K562 (cell line): ENCODE measurements around the gene TTC5. TPM values are rescaled to one million over a fixed set of nuclear protein-coding genes. Genes with fewer than 3 reads are reported as not detected.

ENCODE experiments used
- ATAC-seq: fragments of 200-7000 bp; cut with Tn5 transposase; 3 replicates; pipeline ENCODE4 v1.9.1; 2020; ENCODE audit warnings: moderate library complexity
- BruUV-seq: library from RNA; stranded (reverse); fragments of 400-500 nt; replicated peaks from 2 replicates; lab custom pipeline; 2021; lab: Mats Ljungman, UMichigan
- CTCF ChIA-PET: fragments of 300-600 bp; formaldehyde crosslinking; extraction: SDS; loops from one replicate; lab custom pipeline; 2021; ENCODE audit warnings: low intra/inter-chr PET ratio; lab: Yijun Ruan, JAX
- POLR2A ChIA-PET: fragments of 300-600, 350-650 bp; sonication (Branson Sonifier 250); formaldehyde crosslinking; extraction: SDS; loops from one replicate; lab custom pipeline; 2021; ENCODE audit warnings: antibody characterized with exemption, inconsistent platforms; lab: Yijun Ruan, JAX
- DNase-seq, 4 experiments: peaks; one replicate each; pipeline versions ENCODE4 v3.0.0 to v3.0.0-alpha.2; 2011 to 2018; ENCODE audit warnings: low spot score in 3 of 4, mixed read lengths in 3 of 4; ENCODE audit errors: extremely low read depth in 1 of 4
- FAIRE-seq: peaks from 2 replicates; lab custom pipeline; 2011; peaks lifted over from hg19 to GRCh38; lab: Jason Lieb, UNC
- H2AFZ ChIP-seq: 2 replicates; pipeline ENCODE4 v1.6.0; 2011; ENCODE audit warnings: low read depth, low read length, control low read depth, inconsistent platforms
- H3K27ac ChIP-seq: fragments of 200-600 bp; 3 replicates; pipeline ENCODE4 v1.8.0; 2011; ENCODE audit warnings: low read depth, mild to moderate bottlenecking, control low read depth, inconsistent platforms, low read length, moderate library complexity, mixed read lengths; ENCODE audit errors: extremely low read depth
- H3K27me3 ChIP-seq, 2 experiments: fragments of 300-600 bp in 1 of 2; 2 replicates in 1 of 2; 3 replicates in 1 of 2; pipeline versions ENCODE4 v1.6.0 to v1.8.0; 2011; ENCODE audit warnings: inconsistent platforms in 2 of 2, low read length in 2 of 2, mild to moderate bottlenecking in 1 of 2, mixed read lengths in 1 of 2, moderate library complexity in 1 of 2; ENCODE audit not compliant: control insufficient read depth in 2 of 2, insufficient read depth in 2 of 2
- H3K36me3 ChIP-seq: fragments of 300-600 bp; 3 replicates; pipeline ENCODE4 v1.8.0; 2011; ENCODE audit warnings: mild to moderate bottlenecking, low read length, inconsistent platforms; ENCODE audit not compliant: control insufficient read depth, insufficient read depth
- H3K4me1 ChIP-seq, 2 experiments: fragments of 200-600 bp in 1 of 2; replicated peaks in 1 of 2; 2 replicates in 1 of 2; 3 replicates in 1 of 2; pipeline versions ENCODE4 v1.5.1 to v1.8.0; 2011; ENCODE audit warnings: inconsistent platforms in 2 of 2, low read length in 2 of 2, mild to moderate bottlenecking in 1 of 2, mixed read lengths in 1 of 2, moderate library complexity in 1 of 2; ENCODE audit not compliant: control insufficient read depth in 2 of 2, insufficient read depth in 2 of 2
- H3K4me2 ChIP-seq: 2 replicates; pipeline ENCODE4 v1.6.1; 2011; ENCODE audit warnings: low read length, control low read depth, inconsistent platforms, mixed read lengths; ENCODE audit not compliant: insufficient read depth
- H3K4me3 ChIP-seq: fragments of 200-600 bp; sonication (generic), shearing (Covaris generic); 2 replicates; pipeline ENCODE4 v1.5.1; 2016; ENCODE audit warnings: control low read depth, inconsistent platforms
- H3K79me2 ChIP-seq: fragments of 200-600 bp; 3 replicates; pipeline ENCODE4 v1.8.0; 2011; ENCODE audit warnings: low read length, inconsistent platforms; ENCODE audit not compliant: control insufficient read depth, insufficient read depth
- H3K9ac ChIP-seq, 2 experiments: 2 replicates each; pipeline versions ENCODE4 v1.6.0 to v1.6.1; 2011; ENCODE audit warnings: low read depth in 2 of 2, low read length in 2 of 2, control low read depth in 1 of 2, inconsistent platforms in 1 of 2, mild to moderate bottlenecking in 1 of 2, mixed read lengths in 1 of 2; ENCODE audit not compliant: insufficient read depth in 1 of 2
- H3K9me1 ChIP-seq: one replicate; pipeline ENCODE4 v1.6.0; 2011; ENCODE audit warnings: inconsistent platforms, mild to moderate bottlenecking, low read length, moderate library complexity; ENCODE audit not compliant: control insufficient read depth, insufficient read depth
- H3K9me3 ChIP-seq: replicated peaks from 2 replicates; pipeline ENCODE4 v1.5.1; 2011; ENCODE audit warnings: low read depth, low read length, inconsistent platforms; ENCODE audit not compliant: control insufficient read depth, insufficient read depth
- H4K20me1 ChIP-seq: replicated peaks from 2 replicates; pipeline ENCODE4 v1.6.1; 2011; ENCODE audit warnings: low read length, inconsistent platforms, mixed read lengths; ENCODE audit not compliant: control insufficient read depth, insufficient read depth
- CEBPB ChIP-seq: fragments of 450-650 bp; IDR thresholded peaks from 2 replicates; pipeline ENCODE4 v1.6.1; 2016; ENCODE audit warnings: missing genetic modification characterization, missing compliant biosample characterization
- CEBPG ChIP-seq, 3 experiments: fragments of 200-800 bp in 1 of 3; sonication (Bioruptor generic) in 1 of 3; sonication (generic) in 1 of 3; formaldehyde crosslinking in 1 of 3; IDR thresholded peaks in 2 of 3; conservative IDR thresholded peaks in 1 of 3; 2 replicates each; pipeline versions ENCODE4 v1.6.1 to v1.8.0; 2016 to 2022; ENCODE audit warnings: missing compliant biosample characterization in 2 of 3, missing genetic modification characterization in 2 of 3, mild to moderate bottlenecking in 1 of 3, missing genetic modification reagents in 1 of 3
- CLOCK ChIP-seq: fragments of 250-450 bp; sonication (Bioruptor Pico); IDR thresholded peaks from 2 replicates; pipeline ENCODE4 v1.4.0; 2020; ENCODE audit warnings: mild to moderate bottlenecking, moderate library complexity, borderline replicate concordance
- E2F3 ChIP-seq: fragments of 250-450 bp; sonication (Bioruptor Pico); IDR thresholded peaks from 2 replicates; pipeline ENCODE4 v1.4.0; 2020; ENCODE audit warnings: mild to moderate bottlenecking
- JUND ChIP-seq, 2 experiments: IDR thresholded peaks; 2 replicates in 1 of 2; 3 replicates in 1 of 2; pipeline ENCODE4 v1.6.1; 2011; ENCODE audit warnings: borderline replicate concordance in 2 of 2, low read depth in 2 of 2, low read length in 2 of 2, improper control_type of control experiment in 1 of 2, missing biosample characterization in 1 of 2, missing genetic modification characterization in 1 of 2, missing genetic modification reagents in 1 of 2
- NR2C1 ChIP-seq, 2 experiments: fragments of 450-650 bp; IDR thresholded peaks; 2 replicates each; pipeline ENCODE4 v1.6.1; 2017; ENCODE audit warnings: mild to moderate bottlenecking in 2 of 2, antibody characterized with exemption in 1 of 2, inconsistent platforms in 1 of 2, missing compliant biosample characterization in 1 of 2, missing genetic modification characterization in 1 of 2
- SMAD3 ChIP-seq: fragments of 450-650 bp; formaldehyde crosslinking; conservative IDR thresholded peaks from 2 replicates; pipeline ENCODE4 v1.4.0; 2020; ENCODE audit warnings: mild to moderate bottlenecking
- ZC3H4 ChIP-seq: sonication (generic); formaldehyde crosslinking; IDR thresholded peaks from 2 replicates; pipeline ENCODE4 v1.9.0; 2021; ENCODE audit warnings: missing genetic modification reagents, borderline replicate concordance
- ZNF280B ChIP-seq: fragments of 250-450 bp; sonication (Bioruptor Pico); IDR thresholded peaks from 2 replicates; pipeline ENCODE4 v1.5.1; 2021; ENCODE audit warnings: mild to moderate bottlenecking
- ZNF695 ChIP-seq: fragments of 450-650 bp; formaldehyde crosslinking; IDR thresholded peaks from 2 replicates; pipeline ENCODE4 v1.4.0; 2020; ENCODE audit warnings: mild to moderate bottlenecking, moderate library complexity
- WGBS: fragments of 100-300 bp; shearing (Covaris generic); methylation state at CpG from one replicate; pipeline ENCODE4 v1.1.6; 2016; ENCODE audit warnings: low coverage, mixed read lengths; ENCODE audit not compliant: insufficient coverage; ENCODE audit errors: missing lambda C conversion rate; 5-methylcytosine and 5-hydroxymethylcytosine counted together
- in situ Hi-C: fragments of 300-500 bp; cut with MboI; formaldehyde crosslinking; loops from 4 replicates; pipeline ENCODE4 v1.15.0; 2018; ENCODE audit warnings: inconsistent platforms, mixed read lengths
- intact Hi-C: fragments of 100-400 bp; cut with micrococcal nuclease; formaldehyde crosslinking; loops from 2 replicates; pipeline ENCODE4 v1.14.2; 2022
- polyA plus RNA-seq, 8 experiments: library from polyadenylated mRNA; depleted of rRNA in 4 of 8; stranded (reverse) in 5 of 8; unstranded in 3 of 8; fragments of >200 nt; fragmentation: Nextera tagmentation in 2 of 8; fragmentation: Illumina TruSeq in 1 of 8; extraction: Ambion mirVana in 2 of 8; extraction: Trizol in 1 of 8; gene quantifications; 2 replicates each; pipeline versions ENCODE4 v1.2.1 to v1.2.3, GENCODE V29; 2011 to 2014; ENCODE audit warnings: inconsistent platforms in 1 of 8, missing spikeins in 1 of 8
- total RNA-seq, 7 experiments: library from RNA; depleted of rRNA in 6 of 7; stranded (reverse); fragments of >200 nt in 6 of 7; fragmentation: Illumina TruSeq in 2 of 7; extraction: Trizol in 2 of 7; gene quantifications; 2 replicates each; pipeline versions ENCODE4 v1.2.1 to v1.2.3, GENCODE V29; 2011 to 2021; ENCODE audit warnings: low replicate concordance in 1 of 7

Gene TTC5
- total and polyA plus RNA-seq, 9 of the 15 experiments (the other 6 are each of a cell fraction or from before 2014, with no cell fraction given) = 4.8 to 17.1 (median 7.5) TPM

GRCh38 chr14:20350282-20350681 lies 44.5 kb upstream of the TTC5 start:
- Histone ChIP-seq H3K9me1 (no peaks in the 10 kb centered on the region), H3K36me3 (peaks cover 71% of the 10 kb centered on the region), H2AFZ (no peak overlapping the region), H3K27ac (no peak overlapping the region), H4K20me1 (no peaks in the 10 kb centered on the region), H3K9me3 (no peaks in the 10 kb centered on the region), H3K9ac (no peak overlapping the region), H3K27me3 (no peaks in the 10 kb centered on the region), H3K4me3 (no peak overlapping the region), H3K79me2 (no peaks in the 10 kb centered on the region), H3K4me1 (no peaks in the 10 kb centered on the region), H3K4me2 (no peak overlapping the region)
- 87% methylated on average over 2 of the region's 2 CpGs for WGBS
- TF ChIP-seq CLOCK = no peak
- TF ChIP-seq ZNF280B (CRISPR knock-in tag) = no peak
- no peak for TF ChIP-seq ZC3H4
- TF ChIP-seq ZNF695 (CRISPR knock-in tag) = no peak
- no peak for TF ChIP-seq E2F3 (CRISPR knock-in tag)
- TF ChIP-seq SMAD3 = no peak
- no peak for TF ChIP-seq CEBPB (tag)
- no peak for TF ChIP-seq JUND (IDR thresholded peaks at IDR 0.05; ENCODE audit: borderline replicate concordance, low read depth, low read length)
- TF ChIP-seq JUND (tag; IDR thresholded peaks at IDR 0.05; ENCODE audit: borderline replicate concordance, low read depth, low read length) = no peak
- TF ChIP-seq CEBPG (CRISPR knock-in tag; IDR thresholded peaks at IDR 0.05) = no peak
- no peak for TF ChIP-seq CEBPG (tag; conservative IDR thresholded peaks at IDR 0.05 in 1 of 2, IDR thresholded peaks at IDR 0.05 in 1 of 2)
- no peak for TF ChIP-seq NR2C1 (IDR thresholded peaks at IDR 0.05)
- no peak for TF ChIP-seq NR2C1 (tag; IDR thresholded peaks at IDR 0.05)
- no peak for FAIRE-seq
- no TSS peak for BruUV-seq
- no peak for ATAC-seq
- ChIA-PET POLR2A (no interaction called here), CTCF (interaction anchor here (1.4 kb wide), 1 partner anchor 23 kb away, joined by 5 read pairs; no protein-coding TSS in a partner anchor)
- DNase-seq = no peak
- intact Hi-C loops = no loop called here
- in situ Hi-C loops = no loop called here
